Measurements from ENCODE around the gene PLEKHJ1.

- TF ChIP-seq FOXM1 (IDR thresholded peaks at IDR 0.05; ENCODE audit: low read depth), result no peak
- TF ChIP-seq EP300 (IDR thresholded peaks at IDR 0.05; ENCODE audit: borderline replicate concordance in 1 of 2, low read depth in 1 of 2, low read length in 1 of 2), result no peak
- TF ChIP-seq REST (IDR thresholded peaks at IDR 0.05; ENCODE audit: low read depth, low read length), result no peak
- TF ChIP-seq CTCF (IDR thresholded peaks at IDR 0.05), result no peak
- TF ChIP-seq FOSL2 (IDR thresholded peaks at IDR 0.05; ENCODE audit: borderline replicate concordance, low read depth), result no peak
- TF ChIP-seq TEAD4 (IDR thresholded peaks at IDR 0.05; ENCODE audit: borderline replicate concordance, insufficient read depth), result no peak
- TF ChIP-seq IRF3 (IDR thresholded peaks at IDR 0.05; ENCODE audit: low read depth, low read length), result no peak
- no peak for TF ChIP-seq TAF1 (IDR thresholded peaks at IDR 0.05; ENCODE audit: borderline replicate concordance, low read depth, low read length)
These were observed 32.3 kb upstream of the PLEKHJ1 start for GRCh38 chr19:2268480-2268830.
